Esophagus squamous epithelium (tissue), 5 donors: ENCODE results near the gene KLHL20. TPM values are rescaled to one million over a fixed set of nuclear protein-coding genes. Genes with fewer than 3 reads are reported as not detected.
"Not testable (repeated sequence)": the region's sequence is repeated elsewhere in the genome, so short reads cannot be mapped to it uniquely, and the experiment has no call there.

Experiments
- DNase-seq: peaks from one replicate; lab custom pipeline; 2025; lab: John Stamatoyannopoulos, UW
- H3K27ac ChIP-seq, 4 donors: fragments of 200-600 bp; sonication (generic); one replicate each; pipeline ENCODE4 v1.5.1; 2016 to 2019; ENCODE audit warnings: mild to moderate bottlenecking in 1 of 4
- H3K27me3 ChIP-seq, 4 donors: fragments of 200-600 bp; sonication (generic); 1 replicate in 3 of 4; 2 replicates in 1 of 4; pipeline versions ENCODE4 v1.5.1 to v1.6.0; 2017 to 2021; ENCODE audit warnings: antibody characterized with exemption in 1 of 4
- H3K36me3 ChIP-seq, 3 donors: fragments of 200-600 bp; sonication (generic); one replicate each; pipeline ENCODE4 v1.5.1; 2016 to 2019
- H3K4me1 ChIP-seq, 3 donors: fragments of 200-600 bp; sonication (generic); one replicate each; pipeline ENCODE4 v1.5.1; 2017 to 2019
- H3K4me3 ChIP-seq, 4 donors: fragments of 200-600 bp; sonication (generic); 1 replicate in 3 of 4; 2 replicates in 1 of 4; pipeline ENCODE4 v1.5.1; 2016 to 2019; ENCODE audit warnings: mild to moderate bottlenecking in 2 of 4, moderate library complexity in 1 of 4
- H3K9me3 ChIP-seq, 3 donors: fragments of 200-600 bp; sonication (generic); one replicate each; pipeline ENCODE4 v1.5.1; 2016 to 2019
- POLR2A ChIP-seq, 4 donors: fragments of 450-650 bp; IDR thresholded peaks; one replicate each; pipeline ENCODE4 v1.6.1; 2017; ENCODE audit warnings: antibody characterized with exemption in 4 of 4, mild to moderate bottlenecking in 4 of 4, moderate library complexity in 3 of 4
- WGBS, 2 donors: methylation state at CpG; one replicate each; pipeline ENCODE4 v1.1.5; 2018; 5-methylcytosine and 5-hydroxymethylcytosine counted together
- intact Hi-C: fragments of 100-400 bp; cut with DNase I; formaldehyde crosslinking; loops from one replicate; pipeline ENCODE4 v1.15.0; 2022
- total RNA-seq, 4 donors: library from RNA; depleted of rRNA; stranded (reverse); fragments of >200 nt; gene quantifications; one replicate each; pipeline ENCODE4 v1.1.0, GENCODE V29; 2016
- TF ChIP-seq, protein P1 (sequence below), 6 experiments: fragments of 450-650 bp in 4 of 6; fragments of 200-600 bp in 2 of 6; sonication (generic) in 2 of 6; IDR thresholded peaks; one replicate each; pipeline ENCODE4 v1.5.1; 2016 to 2019; ENCODE audit warnings: antibody characterized with exemption in 6 of 6, mild to moderate bottlenecking in 4 of 6, moderate library complexity in 4 of 6
- donor health status: DM: yes; HTN: yes; CAD: no.

Gene KLHL20
- total RNA-seq, 4 donors from 2014 or later, result 11.8 to 33.0 (median 24.0) TPM

DNA sequence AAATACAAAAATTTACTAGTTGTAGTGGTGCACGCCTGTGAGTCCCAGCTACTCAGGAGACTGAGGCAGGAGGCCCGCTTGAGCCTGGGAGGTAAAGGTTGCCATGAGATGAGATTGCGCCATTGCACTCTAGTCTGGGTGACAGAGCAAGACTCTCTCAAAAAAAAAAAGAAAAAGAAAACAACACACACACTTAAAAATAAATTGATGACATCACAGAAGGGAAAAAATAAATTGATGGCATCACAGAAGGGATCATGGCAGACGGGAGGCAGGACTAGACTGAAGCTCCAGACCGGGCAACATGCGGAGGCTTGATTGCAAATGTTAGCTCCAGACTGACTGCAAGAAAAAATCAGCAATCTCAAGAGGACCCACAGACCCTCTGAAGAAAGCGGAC lies 43.3 kb downstream of the KLHL20 start:
- H3K27ac ChIP-seq, result no peak overlapping the region
- intact Hi-C loops, result no loop called here
- H3K9me3 ChIP-seq, result peaks cover 0 to under 1% (median 0%) of the 10 kb centered on the region in 3 donors
- no peak overlapping the region for H3K4me3 ChIP-seq
- no peak for DNase-seq
- WGBS, 2 donors, result 96 to 97% methylated on average over 7 of the region's 7 CpGs
- no peaks in the 10 kb centered on the region for H3K4me1 ChIP-seq
- no peaks in the 10 kb centered on the region for H3K27me3 ChIP-seq
- TF ChIP-seq, protein P1, sequence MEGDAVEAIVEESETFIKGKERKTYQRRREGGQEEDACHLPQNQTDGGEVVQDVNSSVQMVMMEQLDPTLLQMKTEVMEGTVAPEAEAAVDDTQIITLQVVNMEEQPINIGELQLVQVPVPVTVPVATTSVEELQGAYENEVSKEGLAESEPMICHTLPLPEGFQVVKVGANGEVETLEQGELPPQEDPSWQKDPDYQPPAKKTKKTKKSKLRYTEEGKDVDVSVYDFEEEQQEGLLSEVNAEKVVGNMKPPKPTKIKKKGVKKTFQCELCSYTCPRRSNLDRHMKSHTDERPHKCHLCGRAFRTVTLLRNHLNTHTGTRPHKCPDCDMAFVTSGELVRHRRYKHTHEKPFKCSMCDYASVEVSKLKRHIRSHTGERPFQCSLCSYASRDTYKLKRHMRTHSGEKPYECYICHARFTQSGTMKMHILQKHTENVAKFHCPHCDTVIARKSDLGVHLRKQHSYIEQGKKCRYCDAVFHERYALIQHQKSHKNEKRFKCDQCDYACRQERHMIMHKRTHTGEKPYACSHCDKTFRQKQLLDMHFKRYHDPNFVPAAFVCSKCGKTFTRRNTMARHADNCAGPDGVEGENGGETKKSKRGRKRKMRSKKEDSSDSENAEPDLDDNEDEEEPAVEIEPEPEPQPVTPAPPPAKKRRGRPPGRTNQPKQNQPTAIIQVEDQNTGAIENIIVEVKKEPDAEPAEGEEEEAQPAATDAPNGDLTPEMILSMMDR (IDR thresholded peaks at IDR 0.05), result no peak
- no peak for TF ChIP-seq POLR2A (IDR thresholded peaks at IDR 0.05)
- peaks cover 10 to 68% (median 34%) of the 10 kb centered on the region in 3 donors for H3K36me3 ChIP-seq

DNA sequence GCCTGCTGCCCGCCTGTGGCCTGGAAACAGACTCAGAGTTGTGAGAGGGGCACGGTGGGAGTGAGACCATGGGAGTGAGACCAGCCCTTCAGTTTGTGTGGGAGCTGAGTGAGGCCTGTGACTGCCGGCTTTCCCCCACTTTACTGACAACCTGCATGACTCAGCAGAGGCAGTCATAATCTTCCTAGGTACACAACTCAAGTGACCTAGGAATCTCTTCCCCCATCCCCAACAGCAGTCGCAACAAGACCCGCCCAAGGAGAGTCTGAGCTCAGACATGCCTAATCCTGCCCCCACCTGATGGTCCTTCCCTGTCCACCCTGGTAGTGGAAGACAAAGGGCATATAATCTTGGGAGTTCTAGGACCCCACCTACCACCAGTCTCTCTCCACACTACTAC lies 44.2 kb downstream of the KLHL20 start:
- Histone ChIP-seq H3K4me3 (no peak overlapping the region), H3K27ac (no peak overlapping the region), H3K9me3 (peaks cover 0 to 4% (median 0%) of the 10 kb centered on the region in 3 donors), H3K4me1 (no peaks in the 10 kb centered on the region), H3K36me3 (peaks cover 10 to 59% (median 34%) of the 10 kb centered on the region in 3 donors), H3K27me3 (no peaks in the 10 kb centered on the region)
- DNase-seq, result no peak
- TF ChIP-seq, protein P1 (IDR thresholded peaks at IDR 0.05), result no peak
- 83 to 92% methylated on average over 4 of the region's 5 CpGs for WGBS, 2 donors
- intact Hi-C loops, result no loop called here

DNA sequence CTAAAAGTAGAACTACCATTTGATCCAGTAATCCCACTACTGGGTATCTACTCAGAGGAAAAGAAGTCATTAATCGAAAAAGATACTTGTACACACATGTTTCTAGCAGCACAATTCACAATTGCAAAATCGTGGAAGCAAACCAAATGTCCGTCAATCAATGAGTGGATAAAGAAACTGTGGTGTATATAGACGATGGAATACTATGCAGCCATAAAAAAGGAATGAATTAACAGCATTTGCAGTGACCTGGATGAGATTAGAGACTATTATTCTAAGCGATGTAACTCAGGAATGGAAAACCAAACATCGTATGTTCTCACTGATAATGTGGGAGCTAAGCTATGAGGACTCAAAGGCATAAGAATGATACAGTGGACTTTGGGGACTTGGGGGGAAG lies 49.5 kb downstream of the KLHL20 start:
- H3K27ac ChIP-seq, H3K4me1 ChIP-seq, H3K9me3 ChIP-seq, H3K27me3 ChIP-seq, intact Hi-C loops, H3K4me3 ChIP-seq, DNase-seq: not testable (repeated sequence)
- H3K36me3 ChIP-seq, result peaks cover 0 to 47% (median 0%) of the 10 kb centered on the region in 3 donors
- WGBS, 2 donors, result 93 to 95% methylated on average over 6 of the region's 6 CpGs

DNA sequence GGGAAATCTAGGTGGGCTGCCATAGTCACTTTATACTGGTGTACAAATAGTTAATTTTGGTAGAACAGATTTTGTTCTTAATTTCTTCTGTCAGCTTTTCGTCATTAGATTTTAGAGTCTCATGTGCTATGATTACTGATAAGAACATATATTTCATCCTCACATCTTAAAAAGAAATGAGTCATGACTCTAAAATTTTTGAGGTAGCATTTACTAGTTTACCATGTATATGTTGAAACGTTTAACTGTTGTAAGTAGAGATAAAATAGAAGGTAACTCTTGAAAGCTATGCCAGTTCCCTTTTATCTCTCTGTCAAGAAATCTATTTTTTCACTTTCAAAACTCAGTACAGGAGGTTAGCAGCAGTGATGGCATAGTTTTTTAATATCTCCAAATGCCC lies 53.4 kb downstream of the KLHL20 start:
- TF ChIP-seq POLR2A (IDR thresholded peaks at IDR 0.05), result no peak
- Histone ChIP-seq H3K4me1 (no peaks in the 10 kb centered on the region), H3K36me3 (peaks cover 0 to 46% (median 0%) of the 10 kb centered on the region in 3 donors), H3K9me3 (peaks cover 0 to 7% (median 0%) of the 10 kb centered on the region in 3 donors), H3K27ac (no peak overlapping the region), H3K27me3 (no peaks in the 10 kb centered on the region), H3K4me3 (no peak overlapping the region)
- no peak for DNase-seq
- intact Hi-C loops, result no loop called here
- WGBS, 2 donors, result 77 to 87% methylated on average over 2 of the region's 2 CpGs

DNA sequence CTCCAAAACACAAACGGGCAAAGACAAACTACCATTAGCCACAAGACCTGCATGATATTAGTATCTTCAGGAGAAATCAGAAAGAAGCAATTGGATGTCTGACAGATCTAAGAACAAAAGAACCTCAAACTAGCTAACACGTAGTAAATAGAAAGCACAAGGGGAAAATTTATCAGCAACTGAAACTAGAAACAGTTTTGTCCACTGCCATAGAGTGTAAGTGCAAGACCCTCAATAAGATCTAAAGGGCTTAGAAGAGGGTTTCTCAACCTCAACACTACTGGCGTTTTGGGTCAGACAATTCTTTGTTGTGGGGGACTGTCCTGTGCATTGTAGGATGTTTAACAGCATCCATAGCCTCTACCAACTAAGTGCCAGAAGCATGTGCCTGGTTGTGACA lies 54.0 kb downstream of the KLHL20 start:
- no peaks in the 10 kb centered on the region for H3K4me1 ChIP-seq
- intact Hi-C loops, result no loop called here
- no peak overlapping the region for H3K27ac ChIP-seq
- DNase-seq, result no peak
- no peak for TF ChIP-seq POLR2A (IDR thresholded peaks at IDR 0.05)
- TF ChIP-seq, protein P1 (IDR thresholded peaks at IDR 0.05), result no peak
- H3K27me3 ChIP-seq, result no peaks in the 10 kb centered on the region
- peaks cover 0 to 52% (median 0%) of the 10 kb centered on the region in 3 donors for H3K36me3 ChIP-seq
- no peak overlapping the region for H3K4me3 ChIP-seq
- H3K9me3 ChIP-seq, result peaks cover 0 to 4% (median 0%) of the 10 kb centered on the region in 3 donors
- 90 to 92% methylated on average over 3 of the region's 3 CpGs for WGBS, 2 donors

DNA sequence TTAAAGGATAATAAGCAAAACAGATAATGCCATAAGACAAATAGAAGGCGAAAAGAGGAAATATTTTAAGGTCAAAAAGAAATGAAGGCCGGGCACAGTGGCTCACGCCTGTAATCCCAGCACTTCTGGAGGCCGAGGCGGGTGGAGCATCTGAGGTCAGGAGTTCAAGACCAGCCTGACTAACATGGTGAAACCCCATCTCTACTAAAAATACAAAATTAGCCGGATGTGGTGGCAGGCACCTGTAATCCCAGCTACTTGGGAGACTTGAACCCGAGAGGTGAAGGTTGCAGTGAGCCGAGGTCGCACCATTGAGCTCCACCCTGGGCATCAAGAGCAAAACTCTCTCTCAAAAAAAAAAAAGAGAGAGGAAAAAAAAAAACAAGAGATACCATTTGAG lies 55.5 kb downstream of the KLHL20 start:
- H3K27ac ChIP-seq, DNase-seq, H3K9me3 ChIP-seq, H3K27me3 ChIP-seq, intact Hi-C loops, H3K4me1 ChIP-seq, H3K4me3 ChIP-seq: not testable (repeated sequence)
- WGBS, 2 donors, result 89 to 95% methylated on average over 8 to 9 of the region's 9 CpGs
- H3K36me3 ChIP-seq, result peaks cover 0 to 63% (median 4%) of the 10 kb centered on the region in 3 donors

DNA sequence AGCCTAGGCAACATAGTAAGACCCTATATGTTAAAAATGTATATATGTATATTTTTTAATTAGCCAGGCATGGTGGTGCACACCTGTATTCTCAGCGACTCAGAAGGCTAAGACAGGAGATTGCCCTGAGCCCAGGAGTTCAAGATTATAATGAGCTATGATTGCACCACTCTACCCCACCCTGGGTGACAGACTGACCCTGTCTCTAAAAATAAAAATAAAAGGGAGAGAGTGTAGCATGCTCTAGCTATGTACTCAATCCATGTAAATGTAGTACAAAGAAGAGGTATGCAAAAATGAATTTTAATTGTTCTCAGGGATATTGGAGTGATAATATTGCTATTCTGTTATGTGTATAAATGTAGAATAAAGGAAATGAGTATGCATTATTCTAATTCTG lies 56.8 kb downstream of the KLHL20 start:
- H3K36me3 ChIP-seq, result peaks cover 0 to 63% (median 10%) of the 10 kb centered on the region in 3 donors

More for the DNA sequence above, 56.8 kb downstream of the KLHL20 start:
- Histone ChIP-seq H3K27ac (no peak overlapping the region), H3K9me3 (no peaks in the 10 kb centered on the region), H3K4me1 (no peaks in the 10 kb centered on the region), H3K4me3 (no peak overlapping the region), H3K27me3 (no peaks in the 10 kb centered on the region)
- 92 to 100% methylated on average over 1 of the region's 1 CpG for whole genome bisulfite sequencing, 2 donors
- no peak for DNase-seq
- intact Hi-C loops, result no loop called here
- TF ChIP-seq, protein P1 (IDR thresholded peaks at IDR 0.05), result no peak
- TF ChIP-seq POLR2A (IDR thresholded peaks at IDR 0.05), result no peak
